K562 (cell line): ENCODE results near the gene ASB7. TPM values are rescaled to one million over a fixed set of nuclear protein-coding genes. Genes with fewer than 3 reads are reported as not detected.

ENCODE experiments used
- ATAC-seq: fragments of 200-7000 bp; cut with Tn5 transposase; 3 replicates; pipeline ENCODE4 v1.9.1; 2020; ENCODE audit warnings: moderate library complexity
- BruUV-seq: library from RNA; stranded (reverse); fragments of 400-500 nt; replicated peaks from 2 replicates; lab custom pipeline; 2021; lab: Mats Ljungman, UMichigan
- CTCF ChIA-PET: fragments of 300-600 bp; formaldehyde crosslinking; extraction: SDS; loops from one replicate; lab custom pipeline; 2021; ENCODE audit warnings: low intra/inter-chr PET ratio; lab: Yijun Ruan, JAX
- POLR2A ChIA-PET: fragments of 300-600, 350-650 bp; sonication (Branson Sonifier 250); formaldehyde crosslinking; extraction: SDS; loops from one replicate; lab custom pipeline; 2021; ENCODE audit warnings: antibody characterized with exemption, inconsistent platforms; lab: Yijun Ruan, JAX
- DNase-seq, 4 experiments: peaks; one replicate each; pipeline versions ENCODE4 v3.0.0 to v3.0.0-alpha.2; 2011 to 2018; ENCODE audit warnings: low spot score in 3 of 4, mixed read lengths in 3 of 4; ENCODE audit errors: extremely low read depth in 1 of 4
- FAIRE-seq: peaks from 2 replicates; lab custom pipeline; 2011; peaks lifted over from hg19 to GRCh38; lab: Jason Lieb, UNC
- H2AFZ ChIP-seq: 2 replicates; pipeline ENCODE4 v1.6.0; 2011; ENCODE audit warnings: low read depth, low read length, control low read depth, inconsistent platforms
- H3K27ac ChIP-seq: fragments of 200-600 bp; 3 replicates; pipeline ENCODE4 v1.8.0; 2011; ENCODE audit warnings: low read depth, mild to moderate bottlenecking, control low read depth, inconsistent platforms, low read length, moderate library complexity, mixed read lengths; ENCODE audit errors: extremely low read depth
- H3K27me3 ChIP-seq, 2 experiments: fragments of 300-600 bp in 1 of 2; 2 replicates in 1 of 2; 3 replicates in 1 of 2; pipeline versions ENCODE4 v1.6.0 to v1.8.0; 2011; ENCODE audit warnings: inconsistent platforms in 2 of 2, low read length in 2 of 2, mild to moderate bottlenecking in 1 of 2, mixed read lengths in 1 of 2, moderate library complexity in 1 of 2; ENCODE audit not compliant: control insufficient read depth in 2 of 2, insufficient read depth in 2 of 2
- H3K36me3 ChIP-seq: fragments of 300-600 bp; 3 replicates; pipeline ENCODE4 v1.8.0; 2011; ENCODE audit warnings: mild to moderate bottlenecking, low read length, inconsistent platforms; ENCODE audit not compliant: control insufficient read depth, insufficient read depth
- H3K4me1 ChIP-seq, 2 experiments: fragments of 200-600 bp in 1 of 2; replicated peaks in 1 of 2; 2 replicates in 1 of 2; 3 replicates in 1 of 2; pipeline versions ENCODE4 v1.5.1 to v1.8.0; 2011; ENCODE audit warnings: inconsistent platforms in 2 of 2, low read length in 2 of 2, mild to moderate bottlenecking in 1 of 2, mixed read lengths in 1 of 2, moderate library complexity in 1 of 2; ENCODE audit not compliant: control insufficient read depth in 2 of 2, insufficient read depth in 2 of 2
- H3K4me2 ChIP-seq: 2 replicates; pipeline ENCODE4 v1.6.1; 2011; ENCODE audit warnings: low read length, control low read depth, inconsistent platforms, mixed read lengths; ENCODE audit not compliant: insufficient read depth
- H3K4me3 ChIP-seq: fragments of 200-600 bp; sonication (generic), shearing (Covaris generic); 2 replicates; pipeline ENCODE4 v1.5.1; 2016; ENCODE audit warnings: control low read depth, inconsistent platforms
- H3K79me2 ChIP-seq: fragments of 200-600 bp; 3 replicates; pipeline ENCODE4 v1.8.0; 2011; ENCODE audit warnings: low read length, inconsistent platforms; ENCODE audit not compliant: control insufficient read depth, insufficient read depth
- H3K9ac ChIP-seq, 2 experiments: 2 replicates each; pipeline versions ENCODE4 v1.6.0 to v1.6.1; 2011; ENCODE audit warnings: low read depth in 2 of 2, low read length in 2 of 2, control low read depth in 1 of 2, inconsistent platforms in 1 of 2, mild to moderate bottlenecking in 1 of 2, mixed read lengths in 1 of 2; ENCODE audit not compliant: insufficient read depth in 1 of 2
- H3K9me1 ChIP-seq: one replicate; pipeline ENCODE4 v1.6.0; 2011; ENCODE audit warnings: inconsistent platforms, mild to moderate bottlenecking, low read length, moderate library complexity; ENCODE audit not compliant: control insufficient read depth, insufficient read depth
- H3K9me3 ChIP-seq: replicated peaks from 2 replicates; pipeline ENCODE4 v1.5.1; 2011; ENCODE audit warnings: low read depth, low read length, inconsistent platforms; ENCODE audit not compliant: control insufficient read depth, insufficient read depth
- H4K20me1 ChIP-seq: replicated peaks from 2 replicates; pipeline ENCODE4 v1.6.1; 2011; ENCODE audit warnings: low read length, inconsistent platforms, mixed read lengths; ENCODE audit not compliant: control insufficient read depth, insufficient read depth
- HCFC1 ChIP-seq: IDR thresholded peaks from 2 replicates; pipeline ENCODE4 v1.6.1; 2012; ENCODE audit warnings: low read depth, low read length, improper control_type of control experiment
- SMC3 ChIP-seq: conservative IDR thresholded peaks from 2 replicates; pipeline ENCODE4 v1.6.1; 2011; ENCODE audit warnings: low read depth, low read length, improper control_type of control experiment; ENCODE audit not compliant: insufficient read depth
- ZNF699 ChIP-seq: fragments of 250-450 bp; sonication (Bioruptor Pico); IDR thresholded peaks from 2 replicates; pipeline ENCODE4 v1.8.0; 2021; ENCODE audit warnings: mild to moderate bottlenecking, moderate library complexity; ENCODE audit not compliant: insufficient replicate concordance
- WGBS: fragments of 100-300 bp; shearing (Covaris generic); methylation state at CpG from one replicate; pipeline ENCODE4 v1.1.6; 2016; ENCODE audit warnings: low coverage, mixed read lengths; ENCODE audit not compliant: insufficient coverage; ENCODE audit errors: missing lambda C conversion rate; 5-methylcytosine and 5-hydroxymethylcytosine counted together
- in situ Hi-C: fragments of 300-500 bp; cut with MboI; formaldehyde crosslinking; loops from 4 replicates; pipeline ENCODE4 v1.15.0; 2018; ENCODE audit warnings: inconsistent platforms, mixed read lengths
- intact Hi-C: fragments of 100-400 bp; cut with micrococcal nuclease; formaldehyde crosslinking; loops from 2 replicates; pipeline ENCODE4 v1.14.2; 2022
- polyA plus RNA-seq, 8 experiments: library from polyadenylated mRNA; depleted of rRNA in 4 of 8; stranded (reverse) in 5 of 8; unstranded in 3 of 8; fragments of >200 nt; fragmentation: Nextera tagmentation in 2 of 8; fragmentation: Illumina TruSeq in 1 of 8; extraction: Ambion mirVana in 2 of 8; extraction: Trizol in 1 of 8; gene quantifications; 2 replicates each; pipeline versions ENCODE4 v1.2.1 to v1.2.3, GENCODE V29; 2011 to 2014; ENCODE audit warnings: inconsistent platforms in 1 of 8, missing spikeins in 1 of 8
- total RNA-seq, 7 experiments: library from RNA; depleted of rRNA in 6 of 7; stranded (reverse); fragments of >200 nt in 6 of 7; fragmentation: Illumina TruSeq in 2 of 7; extraction: Trizol in 2 of 7; gene quantifications; 2 replicates each; pipeline versions ENCODE4 v1.2.1 to v1.2.3, GENCODE V29; 2011 to 2021; ENCODE audit warnings: low replicate concordance in 1 of 7
- TF ChIP-seq, protein P1 (sequence below), 3 experiments: IDR thresholded peaks in 2 of 3; conservative IDR thresholded peaks in 1 of 3; 2 replicates each; pipeline ENCODE4 v1.5.1; 2011 to 2012; ENCODE audit warnings: low read length in 3 of 3, mild to moderate bottlenecking in 3 of 3, control low read depth in 2 of 3, improper control_type of control experiment in 1 of 3, inconsistent platforms in 1 of 3, low read depth in 1 of 3, mixed read lengths in 1 of 3, moderate library complexity in 1 of 3; ENCODE audit not compliant: insufficient read depth in 2 of 3

The ASB7 gene
- total and polyA plus RNA-seq, 9 of the 15 experiments (the other 6 are each of a cell fraction or from before 2014, with no cell fraction given) = 1.8 to 10.1 (median 6.8) TPM

DNA sequence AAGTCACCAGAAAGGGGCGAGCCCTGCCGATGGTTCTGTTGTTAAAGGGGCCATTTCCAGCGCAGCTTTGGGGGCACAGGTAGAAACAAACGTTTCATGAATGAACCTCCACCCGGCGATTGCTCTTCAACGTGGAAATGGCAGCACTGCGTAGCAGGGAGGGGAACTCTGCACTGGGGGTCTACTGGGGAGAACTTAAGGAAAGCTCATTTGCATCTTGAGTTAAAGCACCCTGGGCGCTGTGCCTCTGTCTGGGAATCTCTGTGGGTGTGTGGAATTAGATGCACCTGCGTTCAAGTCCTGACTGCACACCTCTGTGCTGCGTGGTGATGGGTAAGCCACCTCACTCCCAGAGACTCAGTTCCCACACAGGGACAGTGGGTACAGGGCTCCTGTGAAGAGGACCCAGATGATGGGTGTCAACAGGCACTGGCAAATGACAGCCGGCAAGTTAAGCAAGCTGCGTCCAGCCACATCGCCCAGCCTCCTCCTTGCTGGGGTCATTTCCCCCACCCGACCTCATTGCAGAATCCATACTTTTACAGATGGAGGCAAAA is 68.8 kb downstream of the ASB7 start:
- H3K36me3 ChIP-seq = no peaks in the 10 kb centered on the region
- TF ChIP-seq HCFC1 (no peak), ZNF699 (CRISPR knock-in tag) (no peak)
- WGBS = 3% methylated on average over 14 of the region's 15 CpGs
- no peak for DNase-seq
- ATAC-seq = no peak
- no peak for FAIRE-seq
- in situ Hi-C loops = no loop called here
- H3K9me3 ChIP-seq = no peaks in the 10 kb centered on the region
- BruUV-seq = no TSS peak
- H3K27me3 ChIP-seq = peaks cover 28 to 40% of the 10 kb centered on the region in 2 experiments; a peak in 4 of 5 replicates
- intact Hi-C loops = no loop called here
- no peak overlapping the region for H3K4me3 ChIP-seq
- no peak overlapping the region for H2AFZ ChIP-seq
- no peaks in the 10 kb centered on the region for H4K20me1 ChIP-seq
- ChIA-PET CTCF (interaction anchor here (0.6 to 0.9 kb wide), 2 partner anchors 17 to 336 kb away, joined by 3 read pairs; no protein-coding TSS in a partner anchor), POLR2A (no interaction called here)
- no peaks in the 10 kb centered on the region for H3K4me1 ChIP-seq
- no peaks in the 10 kb centered on the region for H3K9me1 ChIP-seq
- H3K9ac ChIP-seq = no peak overlapping the region
- no peak overlapping the region for H3K4me2 ChIP-seq
- no peak overlapping the region for H3K27ac ChIP-seq
- no peaks in the 10 kb centered on the region for H3K79me2 ChIP-seq

DNA sequence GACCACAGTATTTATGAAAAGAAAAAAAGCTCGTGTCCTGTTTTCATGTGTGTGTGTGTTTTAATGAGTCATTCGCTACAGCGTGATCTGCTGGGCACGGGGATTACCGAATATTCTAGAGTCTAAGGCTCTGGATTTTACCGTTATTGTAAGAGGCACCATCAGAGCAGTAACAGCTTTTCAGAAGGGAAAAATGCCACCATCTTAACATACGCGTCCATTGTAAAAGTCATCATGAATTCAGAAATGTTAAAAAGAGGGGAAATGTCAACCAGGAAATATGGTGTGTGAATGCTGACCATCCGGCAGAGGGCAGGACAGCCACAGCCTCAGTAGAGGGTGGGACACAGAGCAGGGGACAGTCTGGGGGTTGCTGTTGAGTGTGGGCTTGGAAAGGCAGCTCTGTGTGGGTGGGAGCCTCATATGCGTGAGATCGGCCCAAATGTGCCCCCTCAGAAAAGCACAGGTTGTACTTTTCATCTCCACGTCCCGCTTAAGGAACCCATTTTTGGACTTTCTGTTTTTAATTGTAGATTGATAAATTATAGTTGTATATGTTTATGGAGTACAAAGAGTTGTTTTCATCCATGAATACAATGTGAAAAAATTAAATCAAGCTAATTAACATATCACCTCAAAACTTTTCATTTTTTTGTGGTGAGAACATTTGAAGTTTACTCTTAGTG is 69.6 kb downstream of the ASB7 start:
- no peaks in the 10 kb centered on the region for H4K20me1 ChIP-seq
- H3K36me3 ChIP-seq = no peaks in the 10 kb centered on the region
- H3K9me3 ChIP-seq = no peaks in the 10 kb centered on the region
- ATAC-seq (peak; percentile 98), FAIRE-seq (peak; percentile 84), DNase-seq (peak; percentile 28 to 63 (median 42))
- H2AFZ ChIP-seq = peak overlapping the region; percentile 43; the same call in 1 of the 2 replicates
- H3K27ac ChIP-seq = no peak overlapping the region
- 7% methylated on average over 13 of the region's 13 CpGs for WGBS
- 0 out of 2 replicates have a peak overlapping the region, but pooled peaks have one; percentile 13 for H3K4me2 ChIP-seq
- ChIA-PET CTCF (interaction anchor here (0.6 to 0.9 kb wide), 2 partner anchors 16 to 335 kb away, joined by 3 read pairs; no protein-coding TSS in a partner anchor), POLR2A (no interaction called here)
- H3K4me3 ChIP-seq = no peak overlapping the region
- intact Hi-C loops (loop anchor here (1.0 kb wide), 2 partner anchors 197 to 335 kb away; no protein-coding TSS in a partner anchor), in situ Hi-C loops (no loop called here)
- H3K27me3 ChIP-seq = peaks cover 28 to 40% of the 10 kb centered on the region in 2 experiments; a peak in 4 of 5 replicates
- H3K4me1 ChIP-seq = no peaks in the 10 kb centered on the region
- H3K9ac ChIP-seq = no peak overlapping the region
- H3K79me2 ChIP-seq = no peaks in the 10 kb centered on the region
- no peaks in the 10 kb centered on the region for H3K9me1 ChIP-seq
- BruUV-seq = no TSS peak
- TF ChIP-seq, protein P1, sequence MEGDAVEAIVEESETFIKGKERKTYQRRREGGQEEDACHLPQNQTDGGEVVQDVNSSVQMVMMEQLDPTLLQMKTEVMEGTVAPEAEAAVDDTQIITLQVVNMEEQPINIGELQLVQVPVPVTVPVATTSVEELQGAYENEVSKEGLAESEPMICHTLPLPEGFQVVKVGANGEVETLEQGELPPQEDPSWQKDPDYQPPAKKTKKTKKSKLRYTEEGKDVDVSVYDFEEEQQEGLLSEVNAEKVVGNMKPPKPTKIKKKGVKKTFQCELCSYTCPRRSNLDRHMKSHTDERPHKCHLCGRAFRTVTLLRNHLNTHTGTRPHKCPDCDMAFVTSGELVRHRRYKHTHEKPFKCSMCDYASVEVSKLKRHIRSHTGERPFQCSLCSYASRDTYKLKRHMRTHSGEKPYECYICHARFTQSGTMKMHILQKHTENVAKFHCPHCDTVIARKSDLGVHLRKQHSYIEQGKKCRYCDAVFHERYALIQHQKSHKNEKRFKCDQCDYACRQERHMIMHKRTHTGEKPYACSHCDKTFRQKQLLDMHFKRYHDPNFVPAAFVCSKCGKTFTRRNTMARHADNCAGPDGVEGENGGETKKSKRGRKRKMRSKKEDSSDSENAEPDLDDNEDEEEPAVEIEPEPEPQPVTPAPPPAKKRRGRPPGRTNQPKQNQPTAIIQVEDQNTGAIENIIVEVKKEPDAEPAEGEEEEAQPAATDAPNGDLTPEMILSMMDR (IDR thresholded peaks at IDR 0.05 in 2 of 3, conservative IDR thresholded peaks at IDR 0.05 in 1 of 3; ENCODE audit: insufficient read depth in 2 of 3, low read depth in 1 of 3, low read length in 3 of 3) = peak; percentile 72 to 80 (median 75)
- peak; percentile 55; the same call in 1 of the 2 replicates for TF ChIP-seq SMC3
